GM21737 (cell line): ENCODE measurements around the gene SLC6A19.

Experiments used
- ATAC-seq: cut with Tn5 transposase; IDR thresholded peaks from one replicate; pipeline ENCODE4 v1.9.1; 2021; ENCODE audit warnings: mild to moderate bottlenecking, moderate library complexity; ENCODE audit not compliant: unreplicated experiment

SLC6A19 gene

GRCh38 chr5:1193591-1193985 is 7.8 kb upstream of the SLC6A19 start:
- ATAC-seq: no peak

GRCh38 chr5:1194378-1194777 is 7.0 kb upstream of the SLC6A19 start:
- ATAC-seq: no peak

DNA sequence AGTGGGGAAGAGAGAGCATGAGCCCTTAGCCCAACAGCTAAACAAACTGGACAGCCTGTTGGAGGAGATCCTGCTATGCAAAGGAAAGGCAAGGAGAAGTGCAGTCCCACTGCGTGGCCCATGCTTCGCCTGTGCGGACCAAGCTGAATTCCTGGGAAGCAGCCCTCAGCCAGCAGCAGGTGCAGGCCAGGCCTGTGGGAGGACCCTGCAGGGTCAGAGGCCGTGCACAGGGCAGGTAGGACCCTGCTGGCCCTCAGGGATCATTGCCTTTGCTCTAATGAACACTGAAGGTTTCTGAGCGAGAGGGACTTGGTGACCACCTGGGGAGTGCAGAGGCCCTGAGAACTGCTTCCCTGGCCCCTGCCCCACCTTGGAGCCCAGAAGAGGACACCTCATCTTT is 6.0 kb upstream of the SLC6A19 start:
- ATAC-seq: no peak

DNA sequence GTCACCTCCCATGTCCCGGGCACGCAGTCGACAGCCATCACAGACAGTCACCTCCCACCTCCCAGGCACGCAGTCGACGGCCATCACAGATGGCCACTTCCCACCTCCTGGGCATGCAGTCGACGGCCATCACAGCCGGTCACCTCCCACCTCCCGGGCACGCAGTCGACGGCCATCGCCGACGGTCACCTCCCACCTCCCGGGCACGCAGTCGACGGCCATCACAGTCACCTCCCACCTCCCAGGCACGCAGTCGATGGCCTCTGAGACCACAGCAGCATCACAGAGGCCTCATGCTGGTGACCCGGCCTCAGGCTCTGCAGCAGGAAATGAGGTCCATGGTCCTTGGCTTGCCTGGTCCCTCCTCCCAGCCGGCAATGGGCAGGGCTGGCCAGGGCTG is 5.5 kb upstream of the SLC6A19 start:
- no peak for ATAC-seq

DNA sequence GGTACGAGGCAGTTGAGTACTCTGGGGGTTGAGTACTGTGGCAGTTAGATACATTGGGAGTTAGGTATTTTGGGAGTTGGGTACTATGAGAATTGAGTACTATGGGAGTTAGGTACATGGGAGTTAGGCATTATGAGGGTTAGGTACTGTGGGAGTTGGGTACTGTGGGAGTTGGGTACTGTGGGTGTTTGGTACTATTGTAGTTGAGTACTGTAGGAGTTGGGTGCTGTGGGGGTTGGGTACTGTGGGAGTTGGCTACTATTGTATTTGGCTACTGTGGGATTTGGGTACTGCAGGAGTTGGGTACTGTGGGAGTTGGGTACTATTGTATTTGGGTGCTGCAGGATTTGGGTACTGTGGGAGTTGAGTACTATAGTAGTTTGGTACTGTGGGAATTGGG is 4.8 kb upstream of the SLC6A19 start:
- no peak for ATAC-seq

- ATAC-seq: no peak
These were observed 3.3 kb upstream of the SLC6A19 start for GRCh38 chr5:1197876-1198666.

- ATAC-seq: no peak
These were observed 2.1 kb upstream of the SLC6A19 start for GRCh38 chr5:1199340-1199648.

DNA sequence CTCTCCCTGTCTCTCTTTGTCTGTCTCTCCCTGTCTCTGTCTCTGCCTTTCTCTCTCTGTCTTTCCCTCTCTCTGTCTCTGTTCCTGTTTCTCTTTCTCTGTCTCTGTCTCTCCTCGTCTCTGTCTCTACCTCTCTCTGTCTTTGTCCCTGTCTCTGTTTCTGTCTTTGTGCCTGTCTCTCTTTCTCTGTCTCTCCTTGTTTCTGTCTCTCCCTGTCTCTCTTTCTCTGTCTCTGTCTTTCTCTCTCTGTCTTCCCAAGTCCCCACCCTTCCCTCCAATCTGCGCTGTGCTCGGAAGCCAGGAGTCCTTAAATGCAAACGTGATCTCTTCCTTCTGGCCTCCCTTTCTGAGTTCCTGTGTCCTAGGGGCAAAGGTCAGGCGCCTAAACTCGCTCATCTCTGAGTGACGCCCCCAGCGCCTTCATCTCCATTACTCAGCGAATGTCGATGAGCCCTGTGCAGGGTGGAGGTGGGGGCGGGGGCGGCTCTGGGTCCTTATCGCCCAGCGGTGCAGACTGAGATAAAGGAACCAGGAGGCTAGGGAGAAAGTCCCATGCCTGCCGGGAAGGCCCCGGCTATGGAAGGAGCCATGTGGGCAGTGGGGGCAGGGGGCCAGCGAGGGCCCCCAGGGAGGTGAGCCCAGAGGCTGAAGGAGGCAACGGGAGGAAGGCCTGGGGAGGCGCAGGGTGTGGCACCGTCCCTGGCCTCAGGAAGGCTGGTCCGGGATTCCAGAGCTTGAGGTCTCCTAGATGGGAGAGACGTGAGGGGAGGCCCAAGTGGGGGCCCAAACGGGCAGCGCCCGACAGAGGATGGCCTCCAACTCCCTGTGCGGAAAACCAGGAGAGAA is 1.5 kb upstream of the SLC6A19 start:
- no peak for ATAC-seq

DNA sequence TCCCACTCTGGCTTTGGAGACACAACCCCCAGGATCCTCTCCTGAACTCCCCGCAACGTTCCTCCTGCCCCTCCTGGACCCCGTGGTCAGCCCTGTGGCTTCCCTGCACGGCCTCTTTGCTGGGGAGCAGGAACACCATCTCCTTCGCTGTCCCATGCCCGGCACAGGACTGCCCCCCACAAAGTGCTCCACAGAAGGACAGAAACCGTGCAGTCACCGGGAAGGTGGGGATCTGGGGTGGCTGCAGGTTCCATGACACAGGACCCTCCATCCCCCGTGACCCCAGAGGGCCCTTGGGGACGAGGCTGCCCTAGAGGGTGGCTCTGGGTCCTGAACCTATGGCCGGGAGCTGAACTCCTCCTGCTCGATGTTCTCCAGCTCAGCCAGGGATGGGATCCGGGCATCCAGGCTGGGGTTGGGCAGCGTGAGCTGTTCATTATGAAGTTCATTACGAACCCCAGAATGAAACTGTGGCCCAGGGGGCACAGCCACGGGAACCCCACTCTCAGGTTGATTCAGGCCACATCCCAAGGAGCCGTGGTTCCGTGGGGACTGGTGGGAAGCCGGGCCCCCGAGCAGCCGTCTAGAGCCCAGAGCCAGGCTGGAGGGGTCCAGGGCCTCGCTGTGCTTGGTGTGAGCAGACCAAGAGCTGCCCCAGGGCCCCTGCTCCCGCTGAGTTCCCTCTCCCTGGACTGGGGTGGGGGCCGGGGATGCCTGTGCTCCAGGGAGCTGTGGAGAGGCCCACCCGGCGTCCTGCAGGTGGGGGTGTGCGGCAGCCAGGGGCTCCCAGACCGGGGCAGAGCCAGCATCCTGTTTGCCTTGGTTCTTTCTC is 684 bp upstream of the SLC6A19 start:
- no peak for ATAC-seq

GRCh38 chr5:1202026-1202797 is 817 bp downstream of the SLC6A19 start:
- no peak for ATAC-seq

GRCh38 chr5:1202798-1203185 is 1.4 kb downstream of the SLC6A19 start:
- ATAC-seq: no peak

DNA sequence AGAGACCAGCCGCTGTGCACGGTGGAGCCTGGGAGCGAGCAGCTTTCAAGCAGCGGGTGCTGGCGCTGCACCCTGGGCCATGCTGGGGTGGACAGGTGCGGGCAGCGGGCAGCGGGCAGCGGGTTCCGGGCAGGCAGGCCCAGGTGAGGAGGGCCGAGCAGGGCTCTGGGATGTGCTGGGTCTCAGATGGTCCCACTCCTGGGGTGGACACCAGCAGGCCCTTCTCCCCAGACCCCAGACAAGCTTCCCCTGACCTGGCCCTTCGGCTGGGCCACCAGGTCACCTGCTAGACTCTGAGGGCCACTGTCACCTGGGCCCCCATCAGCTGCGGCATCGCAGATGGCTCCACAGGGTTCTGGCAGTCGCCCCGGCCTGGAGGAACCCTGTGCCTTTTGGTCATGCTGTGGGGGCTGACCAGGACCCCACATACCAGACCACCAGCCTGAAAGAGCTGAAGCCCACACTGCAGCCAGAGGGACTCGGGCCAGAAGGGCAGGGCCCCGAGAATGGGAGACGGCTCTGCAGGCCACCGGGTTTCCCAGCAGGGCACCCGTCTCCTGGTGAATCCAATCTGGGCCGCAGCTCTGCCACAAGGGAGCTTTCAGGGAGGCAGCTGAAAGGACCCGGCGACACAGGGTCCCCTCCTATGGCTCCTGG is 2.0 kb downstream of the SLC6A19 start:
- no peak for ATAC-seq

DNA sequence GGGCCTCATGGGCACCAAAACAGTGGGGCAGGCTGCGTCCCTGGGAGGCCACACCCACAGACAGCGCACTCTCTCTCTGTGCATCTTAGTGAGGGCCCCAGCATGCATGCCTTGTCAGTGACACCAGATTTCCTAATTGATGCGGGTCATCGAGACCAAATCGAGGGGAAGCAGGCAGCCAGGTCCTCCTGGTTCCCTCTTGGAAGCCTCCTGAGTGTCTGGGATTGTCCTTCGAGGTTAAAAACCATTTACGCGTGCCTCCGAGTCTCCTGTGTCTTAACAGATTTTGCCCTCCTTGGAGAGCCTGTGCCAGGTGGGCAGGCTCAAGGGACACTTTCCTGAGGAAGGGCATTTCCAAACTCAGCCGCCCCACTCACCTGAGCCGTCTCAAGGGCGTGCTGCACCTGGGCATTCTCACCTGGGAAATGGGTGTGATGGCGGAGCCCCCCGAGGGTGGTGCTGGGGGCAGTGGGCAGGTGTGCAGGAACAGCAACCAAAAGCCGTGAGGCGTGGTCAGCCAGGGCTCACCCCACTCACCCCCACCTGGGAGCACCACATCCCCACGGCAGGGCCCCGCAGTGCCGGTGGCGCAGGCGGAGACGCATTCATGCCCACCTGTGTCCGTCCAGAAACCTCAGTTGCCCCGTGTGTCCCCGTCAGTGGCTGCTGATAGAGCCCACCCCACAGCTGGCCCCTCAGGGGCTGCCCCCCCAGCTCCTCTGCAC is 2.7 kb downstream of the SLC6A19 start:
- no peak for ATAC-seq

GRCh38 chr5:1204693-1205242 is 3.4 kb downstream of the SLC6A19 start:
- ATAC-seq: no peak

DNA sequence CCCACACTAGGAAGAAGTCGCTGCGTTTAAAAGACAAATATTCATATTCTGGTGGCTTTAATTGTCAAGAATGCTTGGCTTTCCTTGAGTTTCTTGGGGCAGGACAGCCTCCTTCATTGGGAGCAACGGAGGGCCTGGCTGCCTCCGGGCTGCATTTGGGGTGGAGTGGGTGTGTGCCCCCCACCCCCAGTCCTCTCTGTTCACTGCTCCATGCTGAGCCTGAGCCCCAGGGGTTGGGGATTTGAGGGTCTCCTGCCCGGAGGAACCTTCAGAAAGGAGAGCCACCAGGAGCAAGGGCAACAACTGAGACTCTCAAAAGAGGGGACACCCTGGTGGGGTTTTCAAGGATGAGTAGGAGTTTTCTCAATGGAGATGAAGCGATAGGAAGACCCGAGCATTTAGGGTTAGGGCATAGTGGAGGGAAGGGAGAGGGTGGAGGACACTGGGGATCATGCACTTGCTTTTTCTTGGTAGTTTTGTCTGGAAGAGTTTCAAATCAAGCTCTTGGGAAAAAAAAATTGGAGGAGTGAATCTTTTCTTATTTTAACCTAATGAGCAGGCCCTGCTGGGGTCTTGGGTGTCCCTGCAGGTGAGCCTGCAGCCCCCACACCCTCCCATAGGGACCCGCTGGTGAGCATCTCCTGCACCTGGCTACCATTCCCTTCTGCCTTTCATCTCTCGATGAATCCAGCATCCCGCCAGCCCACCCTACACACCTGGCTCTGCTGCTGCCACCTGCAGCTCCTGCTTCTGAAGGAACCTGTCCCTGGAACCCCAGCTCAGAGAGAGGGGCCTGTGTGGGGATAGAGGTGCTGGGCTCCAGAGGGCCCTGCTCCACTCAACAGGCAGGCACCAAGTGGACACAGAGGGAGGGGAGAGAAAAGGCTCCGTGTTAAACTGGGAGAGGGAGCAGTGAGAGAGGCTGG is 4.1 kb downstream of the SLC6A19 start:
- ATAC-seq: no peak

DNA sequence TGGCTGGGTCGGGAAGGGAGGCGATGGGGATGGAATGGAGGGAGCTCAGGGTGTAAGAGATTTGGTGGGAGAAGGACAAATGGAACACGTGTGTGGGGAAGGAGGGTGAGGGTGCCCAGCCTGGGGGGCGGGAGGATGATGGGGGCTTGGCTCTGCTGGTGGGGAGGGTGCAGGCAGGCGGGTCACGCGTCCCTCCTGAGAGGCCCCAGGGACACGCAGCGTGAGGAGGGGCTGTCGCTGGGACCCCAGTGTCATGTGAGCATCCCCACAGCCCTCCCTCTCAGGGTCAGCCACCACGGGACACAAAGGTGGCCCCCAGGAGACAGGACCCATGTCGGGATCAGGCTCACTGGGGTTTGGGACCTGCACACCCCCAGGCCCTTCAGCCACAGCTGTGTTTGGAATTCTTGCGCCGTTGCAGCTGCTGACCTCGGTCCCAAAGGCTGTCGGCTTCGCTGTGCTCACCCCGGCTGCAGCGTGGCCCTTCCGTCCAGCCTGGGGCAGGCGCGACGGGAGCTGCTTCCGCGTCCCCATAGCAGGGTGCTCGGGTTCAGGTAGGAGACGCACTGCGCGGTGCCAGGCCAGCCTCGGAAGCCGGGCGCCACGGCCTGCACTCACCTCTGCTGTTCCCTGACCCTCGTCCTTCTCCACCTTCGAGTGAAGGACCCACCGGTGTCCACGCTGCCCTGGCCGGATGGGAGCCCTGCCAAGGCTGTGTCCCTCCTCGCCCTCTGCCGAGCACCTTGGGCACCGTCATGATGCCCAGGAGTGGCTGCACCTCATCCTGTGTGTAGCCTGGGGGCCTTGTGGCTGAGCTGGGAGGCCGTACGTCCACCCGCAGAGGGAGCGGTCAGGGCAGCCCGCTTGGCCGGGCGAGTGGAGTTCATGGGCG is 5.4 kb downstream of the SLC6A19 start:
- ATAC-seq: no peak

- no peak for ATAC-seq
These were observed 6.2 kb downstream of the SLC6A19 start for GRCh38 chr5:1207555-1207954.
